H9 (cell line): ENCODE data around the gene OFD1. TPM values are rescaled to one million over a fixed set of nuclear protein-coding genes. Genes with fewer than 3 reads are reported as not detected.

ENCODE experiments used
- DNase-seq: peaks from one replicate; pipeline ENCODE4 v3.0.0-alpha.2; 2017
- H2AFZ ChIP-seq: one replicate; pipeline ENCODE4 v1.6.1; 2013; ENCODE audit warnings: mild to moderate bottlenecking, low read length, control low read depth, moderate library complexity
- H2AK5ac ChIP-seq: 2 replicates; pipeline ENCODE4 v1.6.1; 2013; ENCODE audit warnings: low read length, control low read depth, mixed read lengths; ENCODE audit not compliant: insufficient read length
- H2BK120ac ChIP-seq: one replicate; pipeline ENCODE4 v1.6.1; 2013; ENCODE audit warnings: low read depth, mild to moderate bottlenecking, low read length, control low read depth, inconsistent platforms; ENCODE audit not compliant: poor library complexity, severe bottlenecking
- H2BK12ac ChIP-seq: 2 replicates; pipeline ENCODE4 v1.6.1; 2013; ENCODE audit warnings: low read length, control low read depth, mixed read lengths, low read depth; ENCODE audit not compliant: insufficient read length
- H2BK15ac ChIP-seq: 2 replicates; pipeline ENCODE4 v1.6.1; 2013; ENCODE audit warnings: low read depth, low read length, control low read depth
- H2BK20ac ChIP-seq: one replicate; pipeline ENCODE4 v1.6.1; 2013; ENCODE audit warnings: low read depth, mild to moderate bottlenecking, low read length, control low read depth, inconsistent platforms; ENCODE audit not compliant: poor library complexity, severe bottlenecking
- H2BK5ac ChIP-seq: 2 replicates; pipeline ENCODE4 v1.6.1; 2013; ENCODE audit warnings: low read length, control low read depth, mixed read lengths; ENCODE audit not compliant: insufficient read length
- H3K14ac ChIP-seq: 2 replicates; pipeline ENCODE4 v1.6.1; 2013; ENCODE audit warnings: low read length, control low read depth; ENCODE audit not compliant: insufficient read depth
- H3K18ac ChIP-seq: 2 replicates; pipeline ENCODE4 v1.6.1; 2013; ENCODE audit warnings: low read depth, mild to moderate bottlenecking, mixed read lengths, low read length, control low read depth; ENCODE audit not compliant: insufficient read length
- H3K23ac ChIP-seq: 2 replicates; pipeline ENCODE4 v1.6.1; 2013; ENCODE audit warnings: low read length, control low read depth, mixed read lengths, low read depth; ENCODE audit not compliant: insufficient read length
- H3K23me2 ChIP-seq: 2 replicates; pipeline ENCODE4 v1.6.1; 2013; ENCODE audit warnings: low read depth, mild to moderate bottlenecking, mixed read lengths, low read length, control low read depth; ENCODE audit not compliant: insufficient read length, poor library complexity, severe bottlenecking
- H3K27ac ChIP-seq: 2 replicates; pipeline ENCODE4 v1.5.1; 2013; ENCODE audit warnings: low read length, control low read depth, mixed read lengths, low read depth; ENCODE audit not compliant: insufficient read length
- H3K27me3 ChIP-seq: 2 replicates; pipeline ENCODE4 v1.6.1; 2013; ENCODE audit warnings: low read length, control low read depth, inconsistent platforms; ENCODE audit not compliant: insufficient read depth
- H3K4ac ChIP-seq: 2 replicates; pipeline ENCODE4 v1.6.1; 2013; ENCODE audit warnings: low read depth, mild to moderate bottlenecking, control low read depth, inconsistent platforms, low read length, moderate library complexity
- H3K4me1 ChIP-seq: 2 replicates; pipeline ENCODE4 v1.6.1; 2013; ENCODE audit warnings: low read length, control low read depth, inconsistent platforms; ENCODE audit not compliant: insufficient read depth
- H3K4me2 ChIP-seq: 2 replicates; pipeline ENCODE4 v1.6.1; 2013; ENCODE audit warnings: low read length, control low read depth, mixed read lengths; ENCODE audit not compliant: insufficient read length, insufficient read depth
- H3K56ac ChIP-seq: 2 replicates; pipeline ENCODE4 v1.6.1; 2013; ENCODE audit warnings: low read depth, mild to moderate bottlenecking, mixed read lengths, low read length, control low read depth; ENCODE audit not compliant: insufficient read length
- H3K79me1 ChIP-seq: 2 replicates; pipeline ENCODE4 v1.6.1; 2013; ENCODE audit warnings: low read depth, mild to moderate bottlenecking, moderate library complexity, low read length, control low read depth, inconsistent platforms; ENCODE audit not compliant: insufficient read depth, poor library complexity, severe bottlenecking
- H3K79me2 ChIP-seq: 2 replicates; pipeline ENCODE4 v1.6.1; 2013; ENCODE audit warnings: low read length, control low read depth, inconsistent platforms; ENCODE audit not compliant: insufficient read depth
- H3K9ac ChIP-seq: 2 replicates; pipeline ENCODE4 v1.6.1; 2013; ENCODE audit warnings: low read length, control low read depth, mixed read lengths; ENCODE audit not compliant: insufficient read length; ENCODE audit errors: extremely low read depth
- H3K9me3 ChIP-seq: one replicate; pipeline ENCODE4 v1.6.1; 2013; ENCODE audit warnings: low read depth, low read length, inconsistent platforms; ENCODE audit not compliant: control insufficient read depth
- H3T11ph ChIP-seq: one replicate; pipeline ENCODE4 v1.6.1; 2013; ENCODE audit warnings: mild to moderate bottlenecking, low read length, control low read depth, inconsistent platforms
- H4K20me1 ChIP-seq: one replicate; pipeline ENCODE4 v1.6.1; 2013; ENCODE audit not compliant: control insufficient read depth, insufficient read length, insufficient read depth
- H4K5ac ChIP-seq: 2 replicates; pipeline ENCODE4 v1.6.1; 2013; ENCODE audit warnings: low read depth, mild to moderate bottlenecking, mixed read lengths, low read length, control low read depth; ENCODE audit not compliant: insufficient read length
- H4K8ac ChIP-seq: replicated peaks from 2 replicates; pipeline ENCODE4 v1.6.1; 2013; ENCODE audit warnings: low read length, control low read depth, mixed read lengths, low read depth; ENCODE audit not compliant: insufficient read length
- H4K91ac ChIP-seq: 2 replicates; pipeline ENCODE4 v1.6.1; 2013; ENCODE audit warnings: low read depth, mild to moderate bottlenecking, moderate library complexity, mixed read lengths, low read length, control low read depth; ENCODE audit not compliant: insufficient read length
- H3K27ac Mint-ChIP-seq, 3 experiments: 2 replicates in 2 of 3; 3 replicates in 1 of 3; pipeline ENCODE4 v1.8.0; 2020 to 2021; ENCODE audit warnings: mixed read lengths in 3 of 3, mild to moderate bottlenecking in 1 of 3, moderate library complexity in 1 of 3
- H3K27me3 Mint-ChIP-seq: 2 replicates; pipeline ENCODE4 v1.8.0; 2021; ENCODE audit warnings: low read depth, mild to moderate bottlenecking, moderate library complexity, mixed read lengths
- H3K36me3 Mint-ChIP-seq, 3 experiments: 2 replicates in 2 of 3; 3 replicates in 1 of 3; pipeline ENCODE4 v1.8.0; 2020 to 2021; ENCODE audit warnings: low read depth in 3 of 3, mixed read lengths in 3 of 3; ENCODE audit not compliant: insufficient read depth in 1 of 3
- H3K4me1 Mint-ChIP-seq, 2 experiments: 2 replicates each; pipeline ENCODE4 v1.8.0; 2020; ENCODE audit warnings: mixed read lengths in 2 of 2
- H3K4me3 Mint-ChIP-seq, 2 experiments: 2 replicates in 1 of 2; 3 replicates in 1 of 2; pipeline ENCODE4 v1.8.0; 2020 to 2021; ENCODE audit warnings: mild to moderate bottlenecking in 2 of 2, mixed read lengths in 2 of 2, moderate library complexity in 1 of 2
- H3K9me3 Mint-ChIP-seq, 2 experiments: 2 replicates in 1 of 2; 3 replicates in 1 of 2; pipeline ENCODE4 v1.8.0; 2020; ENCODE audit warnings: mild to moderate bottlenecking in 2 of 2, mixed read lengths in 2 of 2, moderate library complexity in 1 of 2
- WGBS: extraction: QIAGEN DNeasy Blood & Tissue Kit; methylation state at CpG from one replicate; pipeline ENCODE4 v1.1.7; 2013; ENCODE audit warnings: missing lambda C conversion rate, low lambda C conversion rate, mixed read lengths; ENCODE audit not compliant: insufficient read length; ENCODE audit errors: extremely low coverage; 5-methylcytosine and 5-hydroxymethylcytosine counted together
- total RNA-seq: library from RNA; stranded (reverse); gene quantifications from 2 replicates; pipeline ENCODE4 v1.2.1, GENCODE V29; 2021
- TF ChIP-seq, protein P1 (sequence below): fragments of 200-600 bp; sonication (generic); conservative IDR thresholded peaks from 3 replicates; pipeline ENCODE4 v1.8.0; 2021; ENCODE audit warnings: antibody characterized with exemption, mild to moderate bottlenecking

OFD1 gene
- total RNA-seq, 1 experiment from 2014 or later: 36.0 TPM

DNA sequence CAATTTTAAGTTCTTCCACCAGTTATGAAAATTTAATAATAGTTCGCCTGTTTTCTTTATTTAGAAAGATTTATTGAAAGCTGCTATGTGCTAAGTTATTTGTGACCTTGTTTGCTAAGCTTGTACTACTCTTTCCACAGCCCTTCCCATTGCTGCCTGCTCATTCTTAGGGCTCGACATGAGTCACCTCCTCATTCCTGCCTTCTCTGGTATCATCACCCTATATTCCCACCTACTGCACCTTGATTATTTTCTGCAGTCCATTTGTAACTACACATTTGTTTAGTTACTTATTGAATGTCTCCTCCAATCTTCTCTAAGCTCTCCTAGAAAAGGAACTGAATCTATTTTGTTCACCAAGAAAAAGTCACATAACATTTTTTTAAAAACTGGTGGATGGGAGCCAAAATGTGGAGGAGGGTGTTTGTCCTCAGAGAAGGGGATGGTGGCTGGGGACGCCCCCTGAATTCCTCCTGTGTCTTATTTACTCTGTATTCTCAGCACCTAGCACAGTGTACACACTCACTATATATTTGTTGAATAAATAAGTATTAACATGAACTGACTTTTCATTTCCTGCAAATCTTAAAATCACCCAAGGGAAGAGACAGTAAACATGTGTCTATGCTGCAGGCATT lies 49.3 kb upstream of the OFD1 start:
- DNase-seq: no peak
- Histone ChIP-seq H2BK120ac (no peak overlapping the region), H2BK15ac (no peak overlapping the region), H3K79me2 (peaks cover 5% of the 10 kb centered on the region; the same call in 1 of the 2 replicates), H4K5ac (no peak overlapping the region), H4K20me1 (no peaks in the 10 kb centered on the region), H3K23ac (no peak overlapping the region), H3K56ac (no peak overlapping the region), H3K4me2 (no peak overlapping the region), H3K9me3 (no peaks in the 10 kb centered on the region), H3K27me3 (no peaks in the 10 kb centered on the region; the same call in 1 of the 2 replicates), H4K8ac (no peak overlapping the region), H3T11ph (no peak overlapping the region), H3K9ac (no peak overlapping the region), H3K4ac (no peak overlapping the region), H4K91ac (no peak overlapping the region), H2AK5ac (no peak overlapping the region), H2BK12ac (no peak overlapping the region), H3K23me2 (peaks cover 6% of the 10 kb centered on the region), H2BK20ac (no peak overlapping the region), H2AFZ (no peak overlapping the region), H3K4me1 (no peaks in the 10 kb centered on the region), H3K27ac (no peak overlapping the region), H2BK5ac (no peak overlapping the region), H3K18ac (no peak overlapping the region), H3K14ac (no peak overlapping the region), H3K79me1 (no peaks in the 10 kb centered on the region)
- TF ChIP-seq, protein P1, sequence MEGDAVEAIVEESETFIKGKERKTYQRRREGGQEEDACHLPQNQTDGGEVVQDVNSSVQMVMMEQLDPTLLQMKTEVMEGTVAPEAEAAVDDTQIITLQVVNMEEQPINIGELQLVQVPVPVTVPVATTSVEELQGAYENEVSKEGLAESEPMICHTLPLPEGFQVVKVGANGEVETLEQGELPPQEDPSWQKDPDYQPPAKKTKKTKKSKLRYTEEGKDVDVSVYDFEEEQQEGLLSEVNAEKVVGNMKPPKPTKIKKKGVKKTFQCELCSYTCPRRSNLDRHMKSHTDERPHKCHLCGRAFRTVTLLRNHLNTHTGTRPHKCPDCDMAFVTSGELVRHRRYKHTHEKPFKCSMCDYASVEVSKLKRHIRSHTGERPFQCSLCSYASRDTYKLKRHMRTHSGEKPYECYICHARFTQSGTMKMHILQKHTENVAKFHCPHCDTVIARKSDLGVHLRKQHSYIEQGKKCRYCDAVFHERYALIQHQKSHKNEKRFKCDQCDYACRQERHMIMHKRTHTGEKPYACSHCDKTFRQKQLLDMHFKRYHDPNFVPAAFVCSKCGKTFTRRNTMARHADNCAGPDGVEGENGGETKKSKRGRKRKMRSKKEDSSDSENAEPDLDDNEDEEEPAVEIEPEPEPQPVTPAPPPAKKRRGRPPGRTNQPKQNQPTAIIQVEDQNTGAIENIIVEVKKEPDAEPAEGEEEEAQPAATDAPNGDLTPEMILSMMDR: no peak
- no peak overlapping the region for H3K27ac Mint-ChIP-seq
- no CpG with 5 or more reads among the region's 3 CpGs for WGBS
- peaks cover 1 to 5% of the 10 kb centered on the region in 2 experiments for H3K4me1 Mint-ChIP-seq
- H3K27me3 Mint-ChIP-seq: peaks cover 11% of the 10 kb centered on the region
- no peaks in the 10 kb centered on the region for H3K36me3 Mint-ChIP-seq
- H3K4me3 Mint-ChIP-seq: no peak overlapping the region
- H3K9me3 Mint-ChIP-seq: peaks cover 24 to 48% of the 10 kb centered on the region in 2 experiments
